WTC11 (cell line): Measurements from ENCODE around the gene TMPRSS12.

ENCODE experiments used
- SMAD3 ChIP-seq: sonication (generic); formaldehyde crosslinking; IDR thresholded peaks from 2 replicates; pipeline ENCODE4 v1.8.0; 2022; ENCODE audit warnings: missing genetic modification reagents, mild to moderate bottlenecking, borderline replicate concordance
- TP53 ChIP-seq: sonication (generic); formaldehyde crosslinking; IDR thresholded peaks from 2 replicates; pipeline ENCODE4 v1.8.1; 2023; ENCODE audit warnings: mild to moderate bottlenecking, missing genetic modification reagents
- ZNF263 ChIP-seq: sonication (generic); formaldehyde crosslinking; IDR thresholded peaks from 2 replicates; pipeline ENCODE4 v1.8.1; 2022; ENCODE audit warnings: low read depth, mild to moderate bottlenecking, moderate library complexity, missing genetic modification reagents
- ZNF416 ChIP-seq: fragments of 250-450 bp; sonication (Bioruptor Pico); IDR thresholded peaks from 2 replicates; pipeline ENCODE4 v1.9.0; 2021; ENCODE audit warnings: mild to moderate bottlenecking, inconsistent platforms
- TF ChIP-seq, protein P1 (sequence below): sonication (generic); formaldehyde crosslinking; IDR thresholded peaks from 2 replicates; pipeline ENCODE4 v1.8.0; 2022; ENCODE audit warnings: mild to moderate bottlenecking, missing genetic modification reagents
- TF ChIP-seq, protein P2 (sequence below): sonication (generic); formaldehyde crosslinking; IDR thresholded peaks from 2 replicates; pipeline ENCODE4 v1.8.1; 2023; ENCODE audit warnings: mild to moderate bottlenecking, missing genetic modification reagents, borderline replicate concordance
- TF ChIP-seq, protein P3 (sequence below): fragments of 200-600 bp; IDR thresholded peaks from 2 replicates; pipeline ENCODE4 v1.8.0; 2022; ENCODE audit warnings: antibody characterized with exemption
- TF ChIP-seq, protein P4 (sequence below): sonication (generic); formaldehyde crosslinking; IDR thresholded peaks from 2 replicates; pipeline ENCODE4 v1.8.0; 2022; ENCODE audit warnings: mild to moderate bottlenecking, missing genetic modification reagents
- TF ChIP-seq, protein P5 (sequence below): fragments of 250-450 bp; sonication (Bioruptor Pico); IDR thresholded peaks from 2 replicates; pipeline ENCODE4 v1.9.0; 2021; ENCODE audit warnings: mild to moderate bottlenecking

DNA sequence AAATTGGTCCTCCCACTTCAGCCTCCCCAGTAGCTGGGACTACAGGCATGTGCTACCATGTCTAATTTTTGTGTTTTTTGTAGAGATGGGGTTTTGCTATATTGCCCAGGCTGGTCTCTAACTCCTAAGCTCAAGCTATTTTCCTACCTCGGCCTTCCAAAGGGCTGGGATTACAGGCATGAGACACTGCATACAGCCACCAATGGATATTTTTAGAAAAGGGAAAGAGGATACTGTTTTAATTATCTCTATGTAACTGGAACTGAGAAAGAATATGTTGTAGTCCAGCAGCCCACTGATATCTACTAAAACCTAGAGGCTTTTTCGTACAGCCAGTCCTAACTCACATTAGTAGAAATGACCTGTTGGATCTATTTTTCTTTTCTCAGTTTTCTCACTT lies 6.2 kb downstream of the TMPRSS12 start:
- TF ChIP-seq, protein P1, sequence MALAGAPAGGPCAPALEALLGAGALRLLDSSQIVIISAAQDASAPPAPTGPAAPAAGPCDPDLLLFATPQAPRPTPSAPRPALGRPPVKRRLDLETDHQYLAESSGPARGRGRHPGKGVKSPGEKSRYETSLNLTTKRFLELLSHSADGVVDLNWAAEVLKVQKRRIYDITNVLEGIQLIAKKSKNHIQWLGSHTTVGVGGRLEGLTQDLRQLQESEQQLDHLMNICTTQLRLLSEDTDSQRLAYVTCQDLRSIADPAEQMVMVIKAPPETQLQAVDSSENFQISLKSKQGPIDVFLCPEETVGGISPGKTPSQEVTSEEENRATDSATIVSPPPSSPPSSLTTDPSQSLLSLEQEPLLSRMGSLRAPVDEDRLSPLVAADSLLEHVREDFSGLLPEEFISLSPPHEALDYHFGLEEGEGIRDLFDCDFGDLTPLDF (CRISPR knock-in tag), result no peak
- no peak for TF ChIP-seq ZNF416 (CRISPR knock-in tag)
- TF ChIP-seq, protein P2, sequence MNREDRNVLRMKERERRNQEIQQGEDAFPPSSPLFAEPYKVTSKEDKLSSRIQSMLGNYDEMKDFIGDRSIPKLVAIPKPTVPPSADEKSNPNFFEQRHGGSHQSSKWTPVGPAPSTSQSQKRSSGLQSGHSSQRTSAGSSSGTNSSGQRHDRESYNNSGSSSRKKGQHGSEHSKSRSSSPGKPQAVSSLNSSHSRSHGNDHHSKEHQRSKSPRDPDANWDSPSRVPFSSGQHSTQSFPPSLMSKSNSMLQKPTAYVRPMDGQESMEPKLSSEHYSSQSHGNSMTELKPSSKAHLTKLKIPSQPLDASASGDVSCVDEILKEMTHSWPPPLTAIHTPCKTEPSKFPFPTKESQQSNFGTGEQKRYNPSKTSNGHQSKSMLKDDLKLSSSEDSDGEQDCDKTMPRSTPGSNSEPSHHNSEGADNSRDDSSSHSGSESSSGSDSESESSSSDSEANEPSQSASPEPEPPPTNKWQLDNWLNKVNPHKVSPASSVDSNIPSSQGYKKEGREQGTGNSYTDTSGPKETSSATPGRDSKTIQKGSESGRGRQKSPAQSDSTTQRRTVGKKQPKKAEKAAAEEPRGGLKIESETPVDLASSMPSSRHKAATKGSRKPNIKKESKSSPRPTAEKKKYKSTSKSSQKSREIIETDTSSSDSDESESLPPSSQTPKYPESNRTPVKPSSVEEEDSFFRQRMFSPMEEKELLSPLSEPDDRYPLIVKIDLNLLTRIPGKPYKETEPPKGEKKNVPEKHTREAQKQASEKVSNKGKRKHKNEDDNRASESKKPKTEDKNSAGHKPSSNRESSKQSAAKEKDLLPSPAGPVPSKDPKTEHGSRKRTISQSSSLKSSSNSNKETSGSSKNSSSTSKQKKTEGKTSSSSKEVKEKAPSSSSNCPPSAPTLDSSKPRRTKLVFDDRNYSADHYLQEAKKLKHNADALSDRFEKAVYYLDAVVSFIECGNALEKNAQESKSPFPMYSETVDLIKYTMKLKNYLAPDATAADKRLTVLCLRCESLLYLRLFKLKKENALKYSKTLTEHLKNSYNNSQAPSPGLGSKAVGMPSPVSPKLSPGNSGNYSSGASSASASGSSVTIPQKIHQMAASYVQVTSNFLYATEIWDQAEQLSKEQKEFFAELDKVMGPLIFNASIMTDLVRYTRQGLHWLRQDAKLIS (CRISPR knock-in tag), result no peak
- TF ChIP-seq, protein P3, sequence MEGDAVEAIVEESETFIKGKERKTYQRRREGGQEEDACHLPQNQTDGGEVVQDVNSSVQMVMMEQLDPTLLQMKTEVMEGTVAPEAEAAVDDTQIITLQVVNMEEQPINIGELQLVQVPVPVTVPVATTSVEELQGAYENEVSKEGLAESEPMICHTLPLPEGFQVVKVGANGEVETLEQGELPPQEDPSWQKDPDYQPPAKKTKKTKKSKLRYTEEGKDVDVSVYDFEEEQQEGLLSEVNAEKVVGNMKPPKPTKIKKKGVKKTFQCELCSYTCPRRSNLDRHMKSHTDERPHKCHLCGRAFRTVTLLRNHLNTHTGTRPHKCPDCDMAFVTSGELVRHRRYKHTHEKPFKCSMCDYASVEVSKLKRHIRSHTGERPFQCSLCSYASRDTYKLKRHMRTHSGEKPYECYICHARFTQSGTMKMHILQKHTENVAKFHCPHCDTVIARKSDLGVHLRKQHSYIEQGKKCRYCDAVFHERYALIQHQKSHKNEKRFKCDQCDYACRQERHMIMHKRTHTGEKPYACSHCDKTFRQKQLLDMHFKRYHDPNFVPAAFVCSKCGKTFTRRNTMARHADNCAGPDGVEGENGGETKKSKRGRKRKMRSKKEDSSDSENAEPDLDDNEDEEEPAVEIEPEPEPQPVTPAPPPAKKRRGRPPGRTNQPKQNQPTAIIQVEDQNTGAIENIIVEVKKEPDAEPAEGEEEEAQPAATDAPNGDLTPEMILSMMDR, result no peak
- TF ChIP-seq, protein P4, sequence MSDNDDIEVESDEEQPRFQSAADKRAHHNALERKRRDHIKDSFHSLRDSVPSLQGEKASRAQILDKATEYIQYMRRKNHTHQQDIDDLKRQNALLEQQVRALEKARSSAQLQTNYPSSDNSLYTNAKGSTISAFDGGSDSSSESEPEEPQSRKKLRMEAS (CRISPR knock-in tag), result no peak
- TF ChIP-seq ZNF263 (CRISPR knock-in tag), result no peak
- no peak for TF ChIP-seq TP53 (CRISPR knock-in tag)
- TF ChIP-seq, protein P5, sequence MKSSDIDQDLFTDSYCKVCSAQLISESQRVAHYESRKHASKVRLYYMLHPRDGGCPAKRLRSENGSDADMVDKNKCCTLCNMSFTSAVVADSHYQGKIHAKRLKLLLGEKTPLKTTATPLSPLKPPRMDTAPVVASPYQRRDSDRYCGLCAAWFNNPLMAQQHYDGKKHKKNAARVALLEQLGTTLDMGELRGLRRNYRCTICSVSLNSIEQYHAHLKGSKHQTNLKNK (CRISPR knock-in tag), result no peak
- no peak for TF ChIP-seq SMAD3 (CRISPR knock-in tag)
